MG63 (cell line): ENCODE measurements around the gene SNX8. TPM values are rescaled to one million over a fixed set of nuclear protein-coding genes. Genes with fewer than 3 reads are reported as not detected.

Experiments used
- DNase-seq: peaks from one replicate; pipeline ENCODE4 v3.0.0-alpha.2; 2020
- H3K27me3 ChIP-seq: fragments of 250-450 bp; sonication (Bioruptor Pico); 2 replicates; pipeline ENCODE4 v1.5.1; 2020; ENCODE audit warnings: mild to moderate bottlenecking, moderate library complexity
- H3K36me3 ChIP-seq: fragments of 250-450 bp; sonication (Bioruptor Pico); 2 replicates; pipeline ENCODE4 v1.5.1; 2020; ENCODE audit warnings: mild to moderate bottlenecking, moderate library complexity
- H3K4me3 ChIP-seq: fragments of 250-450 bp; sonication (Bioruptor Pico); 2 replicates; pipeline ENCODE4 v1.5.1; 2020; ENCODE audit warnings: mild to moderate bottlenecking, moderate library complexity
- H3K9me3 ChIP-seq: fragments of 250-450 bp; sonication (Bioruptor Pico); 2 replicates; pipeline ENCODE4 v1.5.1; 2020; ENCODE audit warnings: mild to moderate bottlenecking, moderate library complexity
- total RNA-seq: library from RNA; depleted of rRNA; stranded (reverse); fragments of >200 nt; shearing (Covaris generic); gene quantifications from 2 replicates; pipeline ENCODE4 v1.2.3, GENCODE V29; 2014; ENCODE audit warnings: low replicate concordance

SNX8 gene
- total RNA-seq, 1 experiment from 2014 or later: 26.8 TPM

GRCh38 chr7:2227699-2228098, 86.5 kb downstream of the SNX8 start:
- H3K36me3 ChIP-seq: peaks cover 15% of the 10 kb centered on the region
- H3K27me3 ChIP-seq: no peaks in the 10 kb centered on the region
- no peaks in the 10 kb centered on the region for H3K9me3 ChIP-seq
- H3K4me3 ChIP-seq: no peak overlapping the region
- DNase-seq: no peak

- no peaks in the 10 kb centered on the region for H3K27me3 ChIP-seq
Measured at GRCh38 chr7:2225830-2226229, 88.4 kb downstream of the SNX8 start.

GRCh38 chr7:2225336-2225735, 88.9 kb downstream of the SNX8 start:
- no peak for DNase-seq
- Histone ChIP-seq H3K4me3 (no peak overlapping the region), H3K36me3 (peaks cover 17% of the 10 kb centered on the region), H3K27me3 (no peaks in the 10 kb centered on the region), H3K9me3 (no peaks in the 10 kb centered on the region)

More at GRCh38 chr7:2225830-2226229, 88.4 kb downstream of the SNX8 start:
- Histone ChIP-seq H3K9me3 (no peaks in the 10 kb centered on the region), H3K36me3 (peaks cover 17% of the 10 kb centered on the region), H3K4me3 (no peak overlapping the region)
- DNase-seq: no peak

GRCh38 chr7:2224934-2225333, 89.3 kb downstream of the SNX8 start:
- no peaks in the 10 kb centered on the region for H3K27me3 ChIP-seq
- H3K9me3 ChIP-seq: no peaks in the 10 kb centered on the region
- peaks cover 17% of the 10 kb centered on the region for H3K36me3 ChIP-seq
- no peak for DNase-seq
- no peak overlapping the region for H3K4me3 ChIP-seq

GRCh38 chr7:2224491-2224928, 89.7 kb downstream of the SNX8 start:
- Histone ChIP-seq H3K36me3 (peaks cover 14% of the 10 kb centered on the region), H3K4me3 (no peak overlapping the region), H3K9me3 (no peaks in the 10 kb centered on the region), H3K27me3 (no peaks in the 10 kb centered on the region)
- DNase-seq: no peak

- Histone ChIP-seq H3K9me3 (no peaks in the 10 kb centered on the region), H3K36me3 (peaks cover 14% of the 10 kb centered on the region), H3K4me3 (no peak overlapping the region), H3K27me3 (no peaks in the 10 kb centered on the region)
- no peak for DNase-seq
Measured at GRCh38 chr7:2223321-2223720, 90.9 kb downstream of the SNX8 start.

- H3K4me3 ChIP-seq: no peak overlapping the region
- H3K9me3 ChIP-seq: no peaks in the 10 kb centered on the region
- no peaks in the 10 kb centered on the region for H3K27me3 ChIP-seq
- peaks cover 12% of the 10 kb centered on the region for H3K36me3 ChIP-seq
- no peak for DNase-seq
Measured at GRCh38 chr7:2222516-2222915, 91.7 kb downstream of the SNX8 start.

GRCh38 chr7:2220954-2221353, 93.3 kb downstream of the SNX8 start:
- H3K36me3 ChIP-seq: peaks cover 15% of the 10 kb centered on the region
- DNase-seq: no peak
- no peak overlapping the region for H3K4me3 ChIP-seq
- H3K9me3 ChIP-seq: no peaks in the 10 kb centered on the region
- no peaks in the 10 kb centered on the region for H3K27me3 ChIP-seq

GRCh38 chr7:2220506-2220905, 93.7 kb downstream of the SNX8 start:
- peaks cover 18% of the 10 kb centered on the region for H3K36me3 ChIP-seq
- no peaks in the 10 kb centered on the region for H3K27me3 ChIP-seq
- no peaks in the 10 kb centered on the region for H3K9me3 ChIP-seq
- no peak for DNase-seq
- no peak overlapping the region for H3K4me3 ChIP-seq

GRCh38 chr7:2220030-2220429, 94.2 kb downstream of the SNX8 start:
- no peaks in the 10 kb centered on the region for H3K27me3 ChIP-seq
- DNase-seq: no peak
- peaks cover 17% of the 10 kb centered on the region for H3K36me3 ChIP-seq
- H3K9me3 ChIP-seq: no peaks in the 10 kb centered on the region
- H3K4me3 ChIP-seq: no peak overlapping the region

- no peaks in the 10 kb centered on the region for H3K9me3 ChIP-seq
- H3K4me3 ChIP-seq: no peak overlapping the region
- H3K36me3 ChIP-seq: peaks cover 17% of the 10 kb centered on the region
- DNase-seq: no peak
- no peaks in the 10 kb centered on the region for H3K27me3 ChIP-seq
Measured at GRCh38 chr7:2219606-2220005, 94.6 kb downstream of the SNX8 start.

GRCh38 chr7:2219136-2219535, 95.1 kb downstream of the SNX8 start:
- no peak for DNase-seq
- Histone ChIP-seq H3K4me3 (no peak overlapping the region), H3K9me3 (no peaks in the 10 kb centered on the region), H3K36me3 (peaks cover 17% of the 10 kb centered on the region), H3K27me3 (no peaks in the 10 kb centered on the region)

- no peak overlapping the region for H3K4me3 ChIP-seq
- H3K36me3 ChIP-seq: peaks cover 17% of the 10 kb centered on the region
- no peaks in the 10 kb centered on the region for H3K9me3 ChIP-seq
- H3K27me3 ChIP-seq: no peaks in the 10 kb centered on the region
- no peak for DNase-seq
Measured at GRCh38 chr7:2218444-2218785, 95.8 kb downstream of the SNX8 start.

- no peaks in the 10 kb centered on the region for H3K27me3 ChIP-seq
- no peaks in the 10 kb centered on the region for H3K9me3 ChIP-seq
- H3K36me3 ChIP-seq: peaks cover 21% of the 10 kb centered on the region
- no peak overlapping the region for H3K4me3 ChIP-seq
- no peak for DNase-seq
Measured at GRCh38 chr7:2217716-2218443, 96.4 kb downstream of the SNX8 start.

GRCh38 chr7:2217206-2217605, 97.0 kb downstream of the SNX8 start:
- no peaks in the 10 kb centered on the region for H3K9me3 ChIP-seq
- H3K4me3 ChIP-seq: no peak overlapping the region
- peaks cover 24% of the 10 kb centered on the region for H3K36me3 ChIP-seq
- DNase-seq: no peak
- no peaks in the 10 kb centered on the region for H3K27me3 ChIP-seq

- H3K36me3 ChIP-seq: peaks cover 24% of the 10 kb centered on the region
- no peak for DNase-seq
Measured at GRCh38 chr7:2215851-2216250, 98.4 kb downstream of the SNX8 start.

GRCh38 chr7:2214636-2215035, 99.6 kb downstream of the SNX8 start:
- Histone ChIP-seq H3K36me3 (peaks cover 26% of the 10 kb centered on the region), H3K27me3 (no peaks in the 10 kb centered on the region), H3K4me3 (no peak overlapping the region), H3K9me3 (no peaks in the 10 kb centered on the region)
- DNase-seq: no peak

More at GRCh38 chr7:2215851-2216250, 98.4 kb downstream of the SNX8 start:
- Histone ChIP-seq H3K9me3 (no peaks in the 10 kb centered on the region), H3K4me3 (no peak overlapping the region), H3K27me3 (no peaks in the 10 kb centered on the region)

GRCh38 chr7:2213551-2214215, 100.6 kb downstream of the SNX8 start:
- Histone ChIP-seq H3K9me3 (no peaks in the 10 kb centered on the region), H3K4me3 (no peak overlapping the region), H3K27me3 (no peaks in the 10 kb centered on the region), H3K36me3 (peaks cover 26% of the 10 kb centered on the region)
- DNase-seq: no peak
